Spleen (tissue), 7 donors: ENCODE data around the gene FDXR.
"Not testable (repeated sequence)": the region's sequence is repeated elsewhere in the genome, so short reads cannot be mapped to it uniquely, and the experiment has no call there.

ENCODE experiments used
- CTCF ChIP-seq, 11 experiments: fragments of 200-600 bp in 7 of 11; fragments of 450-650 bp in 4 of 11; sonication (generic) in 4 of 11; IDR thresholded peaks in 8 of 11; conservative IDR thresholded peaks in 3 of 11; 1 replicate in 7 of 11; 2 replicates in 4 of 11; pipeline versions ENCODE4 v1.4.0 to v1.8.0; 2016 to 2021; ENCODE audit warnings: antibody characterized with exemption in 11 of 11, inconsistent platforms in 4 of 11, mild to moderate bottlenecking in 1 of 11
- POLR2A ChIP-seq, 3 donors: fragments of 450-650 bp; IDR thresholded peaks; one replicate each; pipeline ENCODE4 v1.5.1; 2017; ENCODE audit warnings: antibody characterized with exemption in 3 of 3, mild to moderate bottlenecking in 1 of 3
- POLR2AphosphoS5 ChIP-seq, 3 donors: sonication (generic); formaldehyde crosslinking; IDR thresholded peaks; one replicate each; pipeline ENCODE4 v1.5.1; 2017; ENCODE audit warnings: antibody characterized with exemption in 3 of 3
- donor health status: DM: no; HTN: no; CAD: no; lungs with moderate emphysema.
- donor health status: DM: no; HTN: no; CAD: no.
- donor health status: DM: no; HTN: no; CAD: no.

GRCh38 chr17:74906214-74906793 is 33.5 kb upstream of the FDXR start:
- TF ChIP-seq CTCF (IDR thresholded peaks at IDR 0.05 in 8 of 11, conservative IDR thresholded peaks at IDR 0.05 in 3 of 11); POLR2AphosphoS5 (IDR thresholded peaks at IDR 0.05); POLR2A (IDR thresholded peaks at IDR 0.05): not testable (repeated sequence)
